Activated gamma-delta T cell (primary cell): ENCODE measurements around the gene MYCBPAP.

Experiments
- DNase-seq: peaks from one replicate; lab custom pipeline; 2025; lab: John Stamatoyannopoulos, UW

The MYCBPAP gene

GRCh38 chr17:50572541-50572940, 64.3 kb downstream of the MYCBPAP start:
- no peak for DNase-seq

- DNase-seq = no peak
Observed at GRCh38 chr17:50573866-50574611, 65.8 kb downstream of the MYCBPAP start.

GRCh38 chr17:50575581-50576210, 67.5 kb downstream of the MYCBPAP start:
- no peak for DNase-seq

GRCh38 chr17:50576864-50577263, 68.6 kb downstream of the MYCBPAP start:
- no peak for DNase-seq

GRCh38 chr17:50577451-50577954, 69.3 kb downstream of the MYCBPAP start:
- DNase-seq = no peak

GRCh38 chr17:50578173-50578572, 69.9 kb downstream of the MYCBPAP start:
- DNase-seq = no peak

- DNase-seq = no peak
Observed at GRCh38 chr17:50579399-50579798, 71.2 kb downstream of the MYCBPAP start.

GRCh38 chr17:50580646-50581045, 72.4 kb downstream of the MYCBPAP start:
- no peak for DNase-seq
